Measurements from ENCODE around the gene XPNPEP1.

DNA sequence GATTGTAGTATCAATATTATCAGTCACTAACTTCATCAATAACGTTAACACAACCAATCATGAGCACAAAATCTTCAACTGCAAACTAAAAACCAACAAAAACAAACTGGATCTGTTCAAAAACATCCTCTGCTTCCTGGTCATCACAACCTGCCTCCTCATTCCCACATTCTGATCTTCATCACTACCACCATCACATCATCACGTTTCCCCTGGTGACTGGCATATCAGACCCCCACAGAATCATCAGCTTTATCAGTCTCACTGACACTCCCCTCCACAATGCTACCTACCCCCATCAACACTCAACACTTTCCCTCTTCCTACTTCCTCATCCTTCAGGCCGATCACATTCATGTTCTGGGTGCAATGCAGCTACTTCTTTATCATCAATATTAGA lies 11.4 kb downstream of the XPNPEP1 start:
- TF ChIP-seq, protein P1, sequence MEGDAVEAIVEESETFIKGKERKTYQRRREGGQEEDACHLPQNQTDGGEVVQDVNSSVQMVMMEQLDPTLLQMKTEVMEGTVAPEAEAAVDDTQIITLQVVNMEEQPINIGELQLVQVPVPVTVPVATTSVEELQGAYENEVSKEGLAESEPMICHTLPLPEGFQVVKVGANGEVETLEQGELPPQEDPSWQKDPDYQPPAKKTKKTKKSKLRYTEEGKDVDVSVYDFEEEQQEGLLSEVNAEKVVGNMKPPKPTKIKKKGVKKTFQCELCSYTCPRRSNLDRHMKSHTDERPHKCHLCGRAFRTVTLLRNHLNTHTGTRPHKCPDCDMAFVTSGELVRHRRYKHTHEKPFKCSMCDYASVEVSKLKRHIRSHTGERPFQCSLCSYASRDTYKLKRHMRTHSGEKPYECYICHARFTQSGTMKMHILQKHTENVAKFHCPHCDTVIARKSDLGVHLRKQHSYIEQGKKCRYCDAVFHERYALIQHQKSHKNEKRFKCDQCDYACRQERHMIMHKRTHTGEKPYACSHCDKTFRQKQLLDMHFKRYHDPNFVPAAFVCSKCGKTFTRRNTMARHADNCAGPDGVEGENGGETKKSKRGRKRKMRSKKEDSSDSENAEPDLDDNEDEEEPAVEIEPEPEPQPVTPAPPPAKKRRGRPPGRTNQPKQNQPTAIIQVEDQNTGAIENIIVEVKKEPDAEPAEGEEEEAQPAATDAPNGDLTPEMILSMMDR (conservative IDR thresholded peaks at IDR 0.05; ENCODE audit: low read depth, low read length) = no peak
- no peak for TF ChIP-seq EZH2 (IDR thresholded peaks at IDR 0.05; ENCODE audit: borderline replicate concordance, low read depth, low read length, poor library complexity, severe bottlenecking)
